HepG2 (cell line): ENCODE measurements around the gene SNCA. TPM values are rescaled to one million over a fixed set of nuclear protein-coding genes. Genes with fewer than 3 reads are reported as not detected.

Source experiments
- ATAC-seq: fragments of 200-7000 bp; cut with Tn5 transposase; 3 replicates; pipeline ENCODE4 v1.9.1; 2020; ENCODE audit warnings: mild to moderate bottlenecking, moderate library complexity
- BruUV-seq: library from RNA; stranded (reverse); fragments of 400-500 nt; replicated peaks from 2 replicates; lab custom pipeline; 2021; lab: Mats Ljungman, UMichigan
- CTCF ChIA-PET: fragments of 300-600 bp; formaldehyde crosslinking; extraction: SDS; loops from one replicate; lab custom pipeline; 2021; ENCODE audit warnings: low total read pairs, inconsistent platforms, low intra/inter-chr PET ratio; lab: Yijun Ruan, JAX
- POLR2A ChIA-PET: fragments of 350-600 bp; sonication (Branson Sonifier 250); formaldehyde crosslinking; loops from one replicate; lab custom pipeline; 2020; ENCODE audit warnings: antibody characterized with exemption, inconsistent platforms; lab: Yijun Ruan, JAX
- DNase-seq: peaks from one replicate; pipeline ENCODE4 v3.0.0-alpha.2; 2015; ENCODE audit warnings: low spot score
- FAIRE-seq: peaks from 3 replicates; lab custom pipeline; 2011; peaks lifted over from hg19 to GRCh38; lab: Jason Lieb, UNC
- H2AFZ ChIP-seq: one replicate; pipeline ENCODE4 v1.6.1; 2011; ENCODE audit warnings: low read length, inconsistent platforms
- H3K27ac ChIP-seq: fragments of 300-600 bp; 3 replicates; pipeline ENCODE4 v1.8.0; 2011; ENCODE audit warnings: mixed run types, mild to moderate bottlenecking, mixed read lengths, low read length, inconsistent platforms; ENCODE audit not compliant: insufficient read depth; ENCODE audit errors: extremely low read length
- H3K27me3 ChIP-seq, 2 experiments: fragments of 200-600 bp in 1 of 2; 2 replicates in 1 of 2; 3 replicates in 1 of 2; pipeline versions ENCODE4 v1.6.0 to v1.8.0; 2011; ENCODE audit warnings: low read length in 2 of 2, mild to moderate bottlenecking in 2 of 2, moderate library complexity in 2 of 2, inconsistent platforms in 1 of 2; ENCODE audit not compliant: insufficient read depth in 2 of 2, control insufficient read depth in 1 of 2
- H3K36me3 ChIP-seq, 2 experiments: fragments of 200-600 bp in 1 of 2; replicated peaks in 1 of 2; 2 replicates in 1 of 2; 3 replicates in 1 of 2; pipeline versions ENCODE4 v1.5.1 to v1.8.0; 2011; ENCODE audit warnings: low read length in 2 of 2, inconsistent platforms in 1 of 2; ENCODE audit not compliant: insufficient read depth in 2 of 2, control insufficient read depth in 1 of 2
- H3K4me1 ChIP-seq: 2 replicates; pipeline ENCODE4 v1.5.1; 2012; ENCODE audit warnings: low read length, inconsistent platforms; ENCODE audit not compliant: insufficient read depth
- H3K4me2 ChIP-seq: 2 replicates; pipeline ENCODE4 v1.6.0; 2011; ENCODE audit warnings: low read depth, low read length, inconsistent platforms
- H3K4me3 ChIP-seq, 3 experiments: fragments of 200-600 bp in 1 of 3; sonication (generic), shearing (Covaris generic) in 1 of 3; replicated peaks in 1 of 3; 2 replicates each; pipeline ENCODE4 v1.5.1; 2011 to 2016; ENCODE audit warnings: low read length in 3 of 3, inconsistent platforms in 2 of 3, low read depth in 2 of 3, mild to moderate bottlenecking in 2 of 3, control low read depth in 1 of 3, mixed read lengths in 1 of 3; ENCODE audit not compliant: insufficient read depth in 1 of 3
- H3K79me2 ChIP-seq: one replicate; pipeline ENCODE4 v1.6.1; 2011; ENCODE audit warnings: low read length, inconsistent platforms; ENCODE audit not compliant: insufficient read depth
- H3K9ac ChIP-seq: 2 replicates; pipeline ENCODE4 v1.6.0; 2011; ENCODE audit warnings: mild to moderate bottlenecking, low read depth, low read length, inconsistent platforms; ENCODE audit not compliant: insufficient read depth
- H3K9me3 ChIP-seq: 2 replicates; pipeline ENCODE4 v1.5.1; 2012; ENCODE audit warnings: mild to moderate bottlenecking, low read length
- H4K20me1 ChIP-seq: 2 replicates; pipeline ENCODE4 v1.6.0; 2011; ENCODE audit warnings: inconsistent platforms, mild to moderate bottlenecking, low read length, moderate library complexity; ENCODE audit not compliant: insufficient read depth
- CBX1 ChIP-seq: IDR thresholded peaks from one replicate; pipeline ENCODE4 v1.6.1; 2016; ENCODE audit warnings: antibody characterized with exemption, low read depth
- CEBPB ChIP-seq: IDR thresholded peaks from 2 replicates; pipeline ENCODE4 v1.6.1; 2011; ENCODE audit warnings: low read depth, low read length, improper control_type of control experiment, borderline replicate concordance
- CEBPG ChIP-seq: IDR thresholded peaks from 2 replicates; pipeline ENCODE4 v1.6.1; 2016
- SRY ChIP-seq: sonication (generic); formaldehyde crosslinking; IDR thresholded peaks from 2 replicates; pipeline ENCODE4 v1.8.0; 2022; ENCODE audit warnings: mild to moderate bottlenecking, missing genetic modification reagents
- THAP11 ChIP-seq: IDR thresholded peaks from 2 replicates; pipeline ENCODE4 v1.6.1; 2016; ENCODE audit warnings: missing biosample characterization, missing genetic modification reagents
- ZNF329 ChIP-seq: sonication (generic); formaldehyde crosslinking; IDR thresholded peaks from 2 replicates; pipeline ENCODE4 v1.9.0; 2021; ENCODE audit warnings: low read depth, mild to moderate bottlenecking, missing genetic modification reagents
- ZNF629 ChIP-seq: sonication (generic); formaldehyde crosslinking; conservative IDR thresholded peaks from 2 replicates; pipeline ENCODE4 v1.5.0; 2020; ENCODE audit warnings: missing genetic modification reagents
- ZNF782 ChIP-seq: sonication (generic); formaldehyde crosslinking; IDR thresholded peaks from 2 replicates; pipeline ENCODE4 v1.4.0; 2020; ENCODE audit warnings: missing genetic modification reagents, mild to moderate bottlenecking, borderline replicate concordance
- WGBS: methylation state at CpG from one replicate; pipeline ENCODE4 v1.1.6; 2017; ENCODE audit warnings: low lambda C conversion rate; 5-methylcytosine and 5-hydroxymethylcytosine counted together
- in situ Hi-C: cut with HindIII; loops from 2 replicates; pipeline ENCODE4 v1.10.0; 2017; ENCODE audit warnings: low pct_unique_long_range_greater_than_20kb; ENCODE audit not compliant: extremely low pct_ligation_motif_present
- intact Hi-C: fragments of 100-400 bp; cut with micrococcal nuclease; formaldehyde crosslinking; loops from one replicate; pipeline ENCODE4 v1.10.0; 2022; ENCODE audit not compliant: unreplicated experiment
- polyA plus RNA-seq, 8 experiments: library from polyadenylated mRNA; depleted of rRNA in 3 of 8; stranded (reverse) in 7 of 8; unstranded in 1 of 8; fragments of >200 nt; fragmentation: Illumina TruSeq in 4 of 8; extraction: Trizol in 4 of 8; gene quantifications; 2 replicates each; pipeline versions ENCODE4 v1.2.1 to v1.2.3, GENCODE V29; 2011 to 2016; ENCODE audit warnings: low read depth in 4 of 8, missing spikeins in 1 of 8, mixed read lengths in 1 of 8; ENCODE audit not compliant: insufficient read depth in 1 of 8
- total RNA-seq, 5 experiments: library from RNA; depleted of rRNA; stranded (reverse); fragments of >200 nt; fragmentation: Illumina TruSeq; extraction: Trizol; gene quantifications; 2 replicates each; pipeline ENCODE4 v1.2.3, GENCODE V29; 2016; ENCODE audit warnings: low read depth in 1 of 5
- TF ChIP-seq, protein P1 (sequence below): sonication (generic); formaldehyde crosslinking; IDR thresholded peaks from 2 replicates; pipeline ENCODE4 v1.4.0; 2020; ENCODE audit warnings: missing genetic modification reagents

Gene SNCA
- total and polyA plus RNA-seq, 2 of the 13 experiments (the other 11 are each of a cell fraction or from before 2014, with no cell fraction given), result not detected

DNA sequence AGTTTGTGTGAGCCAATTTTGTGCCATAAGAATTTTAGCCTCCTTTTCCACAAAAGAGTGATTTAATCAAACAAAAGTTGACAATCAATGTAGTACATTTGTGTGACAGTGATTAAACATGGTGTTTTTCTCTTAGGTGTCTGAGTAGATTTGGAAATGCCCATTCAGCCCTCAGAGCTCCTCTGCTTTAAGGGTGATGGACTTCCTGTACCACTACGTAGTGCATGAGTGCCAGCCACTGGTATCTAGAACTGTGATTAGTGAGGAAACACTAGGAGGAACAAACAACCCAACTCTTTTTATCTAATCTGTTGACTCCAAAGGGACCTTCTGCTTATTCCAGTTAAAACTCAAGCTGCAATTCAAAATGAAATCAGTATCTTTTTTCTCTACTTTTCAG is 151.7 kb downstream of the SNCA start (continued):
- TF ChIP-seq, protein P1, sequence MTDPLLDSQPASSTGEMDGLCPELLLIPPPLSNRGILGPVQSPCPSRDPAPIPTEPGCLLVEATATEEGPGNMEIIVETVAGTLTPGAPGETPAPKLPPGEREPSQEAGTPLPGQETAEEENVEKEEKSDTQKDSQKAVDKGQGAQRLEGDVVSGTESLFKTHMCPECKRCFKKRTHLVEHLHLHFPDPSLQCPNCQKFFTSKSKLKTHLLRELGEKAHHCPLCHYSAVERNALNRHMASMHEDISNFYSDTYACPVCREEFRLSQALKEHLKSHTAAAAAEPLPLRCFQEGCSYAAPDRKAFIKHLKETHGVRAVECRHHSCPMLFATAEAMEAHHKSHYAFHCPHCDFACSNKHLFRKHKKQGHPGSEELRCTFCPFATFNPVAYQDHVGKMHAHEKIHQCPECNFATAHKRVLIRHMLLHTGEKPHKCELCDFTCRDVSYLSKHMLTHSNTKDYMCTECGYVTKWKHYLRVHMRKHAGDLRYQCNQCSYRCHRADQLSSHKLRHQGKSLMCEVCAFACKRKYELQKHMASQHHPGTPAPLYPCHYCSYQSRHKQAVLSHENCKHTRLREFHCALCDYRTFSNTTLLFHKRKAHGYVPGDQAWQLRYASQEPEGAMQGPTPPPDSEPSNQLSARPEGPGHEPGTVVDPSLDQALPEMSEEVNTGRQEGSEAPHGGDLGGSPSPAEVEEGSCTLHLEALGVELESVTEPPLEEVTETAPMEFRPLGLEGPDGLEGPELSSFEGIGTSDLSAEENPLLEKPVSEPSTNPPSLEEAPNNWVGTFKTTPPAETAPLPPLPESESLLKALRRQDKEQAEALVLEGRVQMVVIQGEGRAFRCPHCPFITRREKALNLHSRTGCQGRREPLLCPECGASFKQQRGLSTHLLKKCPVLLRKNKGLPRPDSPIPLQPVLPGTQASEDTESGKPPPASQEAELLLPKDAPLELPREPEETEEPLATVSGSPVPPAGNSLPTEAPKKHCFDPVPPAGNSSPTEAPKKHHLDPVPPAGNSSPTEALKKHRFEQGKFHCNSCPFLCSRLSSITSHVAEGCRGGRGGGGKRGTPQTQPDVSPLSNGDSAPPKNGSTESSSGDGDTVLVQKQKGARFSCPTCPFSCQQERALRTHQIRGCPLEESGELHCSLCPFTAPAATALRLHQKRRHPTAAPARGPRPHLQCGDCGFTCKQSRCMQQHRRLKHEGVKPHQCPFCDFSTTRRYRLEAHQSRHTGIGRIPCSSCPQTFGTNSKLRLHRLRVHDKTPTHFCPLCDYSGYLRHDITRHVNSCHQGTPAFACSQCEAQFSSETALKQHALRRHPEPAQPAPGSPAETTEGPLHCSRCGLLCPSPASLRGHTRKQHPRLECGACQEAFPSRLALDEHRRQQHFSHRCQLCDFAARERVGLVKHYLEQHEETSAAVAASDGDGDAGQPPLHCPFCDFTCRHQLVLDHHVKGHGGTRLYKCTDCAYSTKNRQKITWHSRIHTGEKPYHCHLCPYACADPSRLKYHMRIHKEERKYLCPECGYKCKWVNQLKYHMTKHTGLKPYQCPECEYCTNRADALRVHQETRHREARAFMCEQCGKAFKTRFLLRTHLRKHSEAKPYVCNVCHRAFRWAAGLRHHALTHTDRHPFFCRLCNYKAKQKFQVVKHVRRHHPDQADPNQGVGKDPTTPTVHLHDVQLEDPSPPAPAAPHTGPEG (CRISPR knock-in tag), result no peak
- TF ChIP-seq SRY (CRISPR knock-in tag) (no peak), THAP11 (CRISPR knock-in tag) (no peak), ZNF782 (no peak), ZNF629 (CRISPR knock-in tag) (no peak)

DNA sequence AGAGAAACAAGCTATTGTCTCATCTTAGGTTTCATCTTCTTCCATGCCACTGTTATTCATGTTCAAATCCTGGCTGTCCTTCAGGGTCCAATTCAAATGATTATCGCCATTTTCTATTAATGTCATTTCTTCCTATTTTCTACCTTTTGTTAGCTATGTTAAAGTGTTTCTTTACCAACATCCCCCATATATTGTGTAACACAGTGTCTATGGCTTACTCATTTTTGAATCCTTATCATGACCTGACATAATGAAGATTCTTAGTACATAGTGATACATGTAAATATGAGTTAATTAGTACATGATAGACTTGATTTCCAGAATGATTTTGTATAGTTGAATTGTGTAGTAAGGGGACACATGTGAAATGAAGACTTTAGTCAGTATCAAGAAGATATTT is 152.4 kb downstream of the SNCA start:
- H3K9me3 ChIP-seq, result no peaks in the 10 kb centered on the region
- peaks cover 0 to 2% of the 10 kb centered on the region in 2 experiments; a peak in 1 of 5 replicates for H3K36me3 ChIP-seq
- no peak overlapping the region for H3K4me3 ChIP-seq
- BruUV-seq, result no TSS peak
- DNase-seq (no peak), ATAC-seq (no peak), FAIRE-seq (no peak)
- TF ChIP-seq CEBPB, result peak; percentile 50
- TF ChIP-seq CBX1, result no peak
- no peak for TF ChIP-seq ZNF329
- TF ChIP-seq CEBPG (CRISPR knock-in tag), result 0 out of 2 replicates have a peak, but pooled peaks have one; percentile 4
- peaks cover 27% of the 10 kb centered on the region for H3K79me2 ChIP-seq
- H3K4me1 ChIP-seq, result peaks cover 36% of the 10 kb centered on the region
- H4K20me1 ChIP-seq, result no peaks in the 10 kb centered on the region
- no peaks in the 10 kb centered on the region for H3K27me3 ChIP-seq
- intact Hi-C loops, result no loop called here
- no peak overlapping the region for H3K27ac ChIP-seq
- 98% methylated on average over 1 of the region's 1 CpG for WGBS
- CTCF ChIA-PET, result no interaction called here
- POLR2A ChIA-PET, result interaction anchor here (1.0 to 1.1 kb wide), 2 partner anchors 9 to 44 kb away, joined by 3 read pairs; no protein-coding TSS in a partner anchor
- no peak overlapping the region for H3K9ac ChIP-seq
- H2AFZ ChIP-seq, result no peak overlapping the region
- in situ Hi-C loops, result no loop called here
- H3K4me2 ChIP-seq, result peak overlapping the region; percentile 69
